GM18526 (cell line): Measurements from ENCODE around the gene DNTT.

ENCODE experiments used
- POLR2A ChIP-seq: IDR thresholded peaks from 3 replicates; pipeline ENCODE4 v1.6.1; 2011; ENCODE audit not compliant: insufficient read length; ENCODE audit errors: extremely low read depth

The DNTT gene

GRCh38 chr10:96370584-96371157 is 66.4 kb downstream of the DNTT start:
- no peak for TF ChIP-seq POLR2A

GRCh38 chr10:96371356-96371755 is 67.1 kb downstream of the DNTT start:
- no peak for TF ChIP-seq POLR2A

GRCh38 chr10:96374004-96374403 is 69.8 kb downstream of the DNTT start:
- TF ChIP-seq POLR2A, result no peak

GRCh38 chr10:96374639-96374984 is 70.4 kb downstream of the DNTT start:
- no peak for TF ChIP-seq POLR2A

GRCh38 chr10:96374985-96375830 is 71.0 kb downstream of the DNTT start:
- TF ChIP-seq POLR2A, result no peak

- TF ChIP-seq POLR2A, result no peak
Observed at GRCh38 chr10:96376483-96376882, 72.2 kb downstream of the DNTT start.

GRCh38 chr10:96377816-96378294 is 73.6 kb downstream of the DNTT start:
- no peak for TF ChIP-seq POLR2A

- TF ChIP-seq POLR2A, result no peak
Observed at GRCh38 chr10:96378741-96379140, 74.5 kb downstream of the DNTT start.

- TF ChIP-seq POLR2A, result no peak
Observed at GRCh38 chr10:96379758-96380157, 75.5 kb downstream of the DNTT start.

GRCh38 chr10:96380821-96381220 is 76.6 kb downstream of the DNTT start:
- TF ChIP-seq POLR2A, result no peak

GRCh38 chr10:96384506-96384905 is 80.3 kb downstream of the DNTT start:
- no peak for TF ChIP-seq POLR2A

- TF ChIP-seq POLR2A, result no peak
Observed at GRCh38 chr10:96387161-96387560, 82.9 kb downstream of the DNTT start.

GRCh38 chr10:96387601-96388000 is 83.4 kb downstream of the DNTT start:
- no peak for TF ChIP-seq POLR2A
